ENCODE results near the gene GRIK4. TPM values are rescaled to one million over a fixed set of nuclear protein-coding genes. Genes with fewer than 3 reads are reported as not detected.

Gene GRIK4
- total RNA-seq, 1 donor from 2014 or later, result 0.89 TPM

- Mint-ChIP-seq H3K4me1 (peaks cover 7% of the 10 kb centered on the region), H3K27ac (ENCODE audit: unreplicated experiment) (no peak overlapping the region), H3K9me3 (peaks cover 11% of the 10 kb centered on the region), H3K36me3 (ENCODE audit: low read depth) (peaks cover 9% of the 10 kb centered on the region), H3K4me3 (no peak overlapping the region), H3K27me3 (ENCODE audit: low read depth) (peaks cover 69% of the 10 kb centered on the region)
- TF ChIP-seq CTCF (conservative IDR thresholded peaks at IDR 0.05), result no peak
- no peak for DNase-seq (ENCODE audit: low read depth, low spot score)
These were observed 192.8 kb downstream of the GRIK4 start for GRCh38 chr11:120704256-120704750.

GRCh38 chr11:120706257-120706656 lies 194.7 kb downstream of the GRIK4 start:
- no peak overlapping the region for H3K4me3 Mint-ChIP-seq
- DNase-seq (ENCODE audit: low read depth, low spot score), result no peak
- no peak for TF ChIP-seq CTCF (conservative IDR thresholded peaks at IDR 0.05)

GRCh38 chr11:120707098-120707497 lies 195.6 kb downstream of the GRIK4 start:
- Mint-ChIP-seq H3K36me3 (ENCODE audit: low read depth) (peaks cover 9% of the 10 kb centered on the region), H3K4me3 (no peak overlapping the region), H3K27ac (ENCODE audit: unreplicated experiment) (no peak overlapping the region), H3K27me3 (ENCODE audit: low read depth) (peaks cover 89% of the 10 kb centered on the region), H3K9me3 (peaks cover 11% of the 10 kb centered on the region), H3K4me1 (peaks cover 35% of the 10 kb centered on the region)
- no peak for DNase-seq (ENCODE audit: low read depth, low spot score)
- no peak for TF ChIP-seq CTCF (conservative IDR thresholded peaks at IDR 0.05)

More at GRCh38 chr11:120706257-120706656, 194.7 kb downstream of the GRIK4 start:
- Mint-ChIP-seq H3K27me3 (ENCODE audit: low read depth) (peaks cover 85% of the 10 kb centered on the region), H3K36me3 (ENCODE audit: low read depth) (peaks cover 9% of the 10 kb centered on the region), H3K27ac (ENCODE audit: unreplicated experiment) (peak overlapping the region; percentile 44), H3K4me1 (peaks cover 27% of the 10 kb centered on the region), H3K9me3 (peaks cover 11% of the 10 kb centered on the region)

- H3K27me3 Mint-ChIP-seq (ENCODE audit: low read depth), result peaks cover 88% of the 10 kb centered on the region
- DNase-seq (ENCODE audit: low read depth, low spot score), result no peak
- peaks cover 9% of the 10 kb centered on the region for H3K36me3 Mint-ChIP-seq (ENCODE audit: low read depth)
- H3K9me3 Mint-ChIP-seq, result peaks cover 11% of the 10 kb centered on the region
- peaks cover 39% of the 10 kb centered on the region for H3K4me1 Mint-ChIP-seq
- H3K4me3 Mint-ChIP-seq, result no peak overlapping the region
- H3K27ac Mint-ChIP-seq (ENCODE audit: unreplicated experiment), result no peak overlapping the region
- no peak for TF ChIP-seq CTCF (conservative IDR thresholded peaks at IDR 0.05)
These were observed 196.1 kb downstream of the GRIK4 start for GRCh38 chr11:120707663-120708062.

GRCh38 chr11:120708511-120709183 lies 197.1 kb downstream of the GRIK4 start:
- DNase-seq (ENCODE audit: low read depth, low spot score), result no peak
- peaks cover 9% of the 10 kb centered on the region for H3K36me3 Mint-ChIP-seq (ENCODE audit: low read depth)
- no peak overlapping the region for H3K27ac Mint-ChIP-seq (ENCODE audit: unreplicated experiment)
- H3K4me1 Mint-ChIP-seq, result peaks cover 49% of the 10 kb centered on the region
- H3K9me3 Mint-ChIP-seq, result peaks cover 11% of the 10 kb centered on the region
- peaks cover 91% of the 10 kb centered on the region for H3K27me3 Mint-ChIP-seq (ENCODE audit: low read depth)
- TF ChIP-seq CTCF (conservative IDR thresholded peaks at IDR 0.05), result no peak
- H3K4me3 Mint-ChIP-seq, result no peak overlapping the region
